Prostate gland (tissue), 2 donors: Measurements from ENCODE around the gene CORO7. TPM values are rescaled to one million over a fixed set of nuclear protein-coding genes. Genes with fewer than 3 reads are reported as not detected.

Source experiments
- DNase-seq: peaks from one replicate; pipeline ENCODE4 v3.0.0-alpha.2; 2019; ENCODE audit warnings: low spot score
- H3K27ac ChIP-seq, 2 donors: fragments of 200-600 bp; sonication (generic); 2 replicates each; pipeline ENCODE4 v1.5.1; 2017 to 2019
- H3K27me3 ChIP-seq: fragments of 200-600 bp; sonication (generic); replicated peaks from 2 replicates; pipeline ENCODE4 v1.5.1; 2019; ENCODE audit not compliant: insufficient read depth
- H3K36me3 ChIP-seq, 2 donors: fragments of 200-600 bp; sonication (generic); 1 replicate in 1 of 2; 2 replicates in 1 of 2; pipeline versions ENCODE4 v1.5.1 to v1.8.1; 2017 to 2019
- H3K4me1 ChIP-seq: fragments of 200-600 bp; sonication (generic); replicated peaks from 2 replicates; pipeline ENCODE4 v1.5.1; 2019
- H3K4me3 ChIP-seq, 2 donors: fragments of 200-600 bp; sonication (generic); 2 replicates each; pipeline ENCODE4 v1.5.1; 2017 to 2019
- H3K9me3 ChIP-seq: fragments of 200-600 bp; sonication (generic); 2 replicates; pipeline ENCODE4 v1.5.1; 2017
- CTCF ChIP-seq, 4 experiments: fragments of 200-600 bp in 2 of 4; fragments of 450-650 bp in 2 of 4; sonication (generic) in 2 of 4; IDR thresholded peaks; 1 replicate in 3 of 4; 2 replicates in 1 of 4; pipeline ENCODE4 v1.5.1; 2016 to 2019; ENCODE audit warnings: antibody characterized with exemption in 4 of 4, mild to moderate bottlenecking in 2 of 4, moderate library complexity in 2 of 4
- POLR2A ChIP-seq: fragments of 450-650 bp; IDR thresholded peaks from one replicate; pipeline ENCODE4 v1.6.1; 2016; ENCODE audit warnings: antibody characterized with exemption, mild to moderate bottlenecking
- POLR2AphosphoS5 ChIP-seq: sonication (generic); formaldehyde crosslinking; IDR thresholded peaks from one replicate; pipeline ENCODE4 v1.6.1; 2017; ENCODE audit warnings: antibody characterized with exemption
- WGBS: methylation state at CpG from one replicate; pipeline ENCODE4 v1.1.5; 2018; 5-methylcytosine and 5-hydroxymethylcytosine counted together
- intact Hi-C: fragments of 100-400 bp; cut with DNase I; formaldehyde crosslinking; loops from one replicate; pipeline ENCODE4 v1.14.2; 2022
- total RNA-seq, 2 donors: library from RNA; depleted of rRNA; stranded (reverse); fragments of >200 nt; gene quantifications; one replicate each; pipeline ENCODE4 v1.1.0, GENCODE V29; 2016

Gene CORO7
- total RNA-seq, 2 donors from 2014 or later, result 24.1 to 122 TPM

DNA sequence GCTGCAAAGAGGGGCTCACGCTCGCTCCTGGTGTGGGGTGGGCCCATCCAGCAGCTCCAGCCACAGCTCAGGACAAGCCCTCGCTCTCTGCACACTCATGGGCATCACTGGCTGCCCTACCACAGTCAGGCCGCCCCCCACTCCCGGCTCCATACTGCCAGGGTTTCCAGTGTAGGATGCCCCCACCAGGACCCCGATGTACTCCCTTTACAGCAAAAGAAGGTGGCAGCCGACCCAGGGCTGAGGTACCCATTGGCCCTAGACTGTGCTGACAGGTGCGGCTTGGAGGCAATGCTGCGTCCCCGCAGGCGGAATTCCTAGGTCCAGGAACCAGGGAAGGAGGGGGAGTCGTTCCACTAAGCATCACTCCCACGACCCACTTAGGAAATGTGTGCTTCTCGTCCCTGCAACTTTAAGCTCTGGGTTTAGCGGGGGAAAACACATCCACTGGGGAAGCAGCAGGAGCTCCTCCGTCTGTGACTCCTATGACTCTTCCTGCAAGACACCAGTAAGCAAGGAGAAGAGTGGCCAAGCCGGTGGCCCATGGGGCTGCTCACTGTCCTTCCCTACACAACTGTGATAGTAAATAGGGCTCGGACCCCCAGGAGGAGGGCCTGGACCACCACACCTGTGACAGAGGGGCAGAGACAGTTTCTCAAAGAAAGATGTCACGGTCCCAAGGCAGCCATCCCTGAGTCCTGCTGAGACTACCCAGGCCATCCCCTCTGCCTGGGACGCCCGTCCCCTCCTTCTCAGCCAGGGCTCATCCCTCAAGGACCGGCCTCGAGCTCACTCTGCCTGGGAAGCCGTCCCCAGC lies 13.1 kb downstream of the CORO7 start:
- intact Hi-C loops, result loop anchor here (10.0 kb wide), 1 partner anchor 119 kb away; no protein-coding TSS in a partner anchor
- Histone ChIP-seq H3K9me3 (no peaks in the 10 kb centered on the region), H3K4me1 (no peaks in the 10 kb centered on the region), H3K4me3 (no peak overlapping the region), H3K36me3 (peaks cover 0 to 7% of the 10 kb centered on the region in 2 donors), H3K27me3 (no peaks in the 10 kb centered on the region), H3K27ac (no peak overlapping the region)
- no peak for DNase-seq
- WGBS, result 84% methylated on average over 24 of the region's 24 CpGs
- TF ChIP-seq POLR2A, result no peak
- no peak for TF ChIP-seq CTCF (IDR thresholded peaks at IDR 0.05)
- no peak for TF ChIP-seq POLR2AphosphoS5

DNA sequence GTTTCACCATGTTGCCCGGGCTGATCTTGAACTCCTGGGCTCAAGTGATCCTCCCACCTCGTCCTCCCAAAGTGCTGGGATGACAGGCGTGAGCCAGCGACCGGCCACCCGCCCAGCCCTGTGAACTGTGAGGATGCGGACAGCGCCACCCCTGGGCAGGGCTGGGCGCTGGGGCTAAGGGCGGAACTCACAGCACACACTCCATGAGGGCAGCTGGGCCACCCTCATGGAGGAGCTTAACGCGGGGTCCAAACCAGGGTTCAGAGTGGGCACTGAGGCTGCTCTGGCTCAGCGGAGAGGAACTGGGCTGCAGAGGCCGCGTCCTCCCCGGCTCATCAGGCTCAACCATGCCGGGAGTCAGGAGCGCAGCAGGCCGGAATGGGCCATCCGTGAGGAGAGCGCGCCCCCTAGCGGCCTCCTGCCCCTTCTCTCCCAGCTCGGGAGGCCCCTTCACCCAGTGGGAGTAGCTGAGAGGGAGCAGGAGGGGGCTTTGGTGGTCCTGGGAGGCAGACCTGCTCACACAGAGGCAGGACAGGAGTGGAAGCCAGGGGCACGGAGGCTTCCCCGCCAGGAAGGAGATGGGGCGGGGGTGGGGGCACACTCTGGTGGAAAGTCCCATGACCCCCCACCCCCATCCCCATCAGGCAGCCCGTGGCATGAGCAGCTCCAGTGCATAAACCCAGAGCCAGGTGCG lies 13.8 kb downstream of the CORO7 start:
- Histone ChIP-seq H3K27ac (no peak overlapping the region), H3K4me1 (no peaks in the 10 kb centered on the region), H3K9me3 (no peaks in the 10 kb centered on the region), H3K27me3 (no peaks in the 10 kb centered on the region), H3K36me3 (peaks cover 0 to 5% of the 10 kb centered on the region in 2 donors), H3K4me3 (no peak overlapping the region)
- DNase-seq, result peak; percentile 74
- intact Hi-C loops, result loop anchor here (1.0 to 10.0 kb wide), 2 partner anchors 43 to 118 kb away; no protein-coding TSS in a partner anchor
- 18% methylated on average over 29 of the region's 29 CpGs for WGBS
- TF ChIP-seq CTCF (IDR thresholded peaks at IDR 0.05) (peak; percentile 85 to 97 (median 95)), POLR2AphosphoS5 (peak; percentile 51), POLR2A (no peak)

DNA sequence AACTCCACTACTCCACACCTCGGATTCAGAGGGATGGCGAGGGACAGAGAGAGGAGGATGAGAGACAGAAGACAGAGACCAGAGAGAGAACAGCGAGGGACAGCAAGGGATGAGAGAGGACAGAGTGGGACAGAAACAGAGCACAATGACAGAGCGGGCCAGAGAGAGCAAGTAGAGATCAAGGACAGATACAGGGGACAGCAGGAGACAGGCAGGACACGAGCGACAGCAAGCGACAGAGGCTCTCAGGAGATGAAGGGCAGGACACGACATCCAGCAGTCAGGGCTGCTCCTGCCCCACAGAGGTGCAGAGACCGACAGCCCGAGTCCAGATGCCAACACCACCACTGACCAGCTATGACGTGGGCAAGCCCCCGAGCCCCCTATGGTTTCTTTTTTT lies 14.9 kb downstream of the CORO7 start:
- no peak overlapping the region for H3K27ac ChIP-seq
- H3K4me3 ChIP-seq, result no peak overlapping the region
- 92% methylated on average over 12 of the region's 12 CpGs for WGBS
- no peaks in the 10 kb centered on the region for H3K4me1 ChIP-seq
- no peaks in the 10 kb centered on the region for H3K9me3 ChIP-seq
- DNase-seq, result no peak
- H3K36me3 ChIP-seq, result no peaks in the 10 kb centered on the region
- TF ChIP-seq POLR2A (no peak), CTCF (IDR thresholded peaks at IDR 0.05) (no peak), POLR2AphosphoS5 (no peak)
- no peaks in the 10 kb centered on the region for H3K27me3 ChIP-seq
- intact Hi-C loops, result loop anchor here (10.0 kb wide), 1 partner anchor 117 kb away; no protein-coding TSS in a partner anchor

DNA sequence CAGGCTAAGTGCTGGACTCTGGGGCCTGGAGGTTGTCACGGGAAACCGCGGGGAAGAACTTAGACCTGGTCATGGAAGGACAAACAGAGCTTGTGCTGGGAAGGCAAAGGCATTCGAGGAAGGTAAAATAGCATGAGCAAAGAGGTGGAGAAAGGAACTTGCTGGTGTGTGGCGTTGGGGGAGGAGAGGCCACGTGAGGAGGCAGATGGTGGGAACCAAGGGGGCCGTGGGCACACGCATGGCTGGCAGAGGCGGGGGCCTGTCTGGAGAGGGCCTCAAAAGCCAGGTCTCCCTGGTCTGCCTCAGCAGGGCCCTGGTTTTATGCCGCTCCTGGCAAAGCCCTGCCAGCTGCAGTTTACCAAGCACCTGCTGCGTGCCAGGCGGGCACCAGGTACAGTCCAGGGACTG lies 15.3 kb downstream of the CORO7 start:
- Histone ChIP-seq H3K27ac (no peak overlapping the region), H3K27me3 (no peaks in the 10 kb centered on the region), H3K9me3 (no peaks in the 10 kb centered on the region), H3K4me3 (no peak overlapping the region), H3K4me1 (no peaks in the 10 kb centered on the region), H3K36me3 (no peaks in the 10 kb centered on the region)
- DNase-seq, result no peak
- intact Hi-C loops, result loop anchor here (10.0 kb wide), 1 partner anchor 116 kb away; no protein-coding TSS in a partner anchor
- 95% methylated on average over 12 of the region's 12 CpGs for WGBS
- TF ChIP-seq CTCF (IDR thresholded peaks at IDR 0.05) (no peak), POLR2A (no peak), POLR2AphosphoS5 (no peak)
